ENCODE data around the gene MTHFD1L.

- TF ChIP-seq POLR2AphosphoS5 (IDR thresholded peaks at IDR 0.05) (no peak), CTCF (IDR thresholded peaks at IDR 0.05) (no peak), POLR2A (IDR thresholded peaks at IDR 0.05) (no peak), EP300 (IDR thresholded peaks at IDR 0.05) (no peak)
These were observed 142.4 kb downstream of the MTHFD1L start for GRCh38 chr6:151007922-151008321.

Data from stomach (tissue), 4 donors.